Measurements from ENCODE around the gene HBB.

Gene HBB

GRCh38 chr11:5227681-5228080, 810 bp upstream of the HBB start:
- Histone ChIP-seq H3K9me3 (ENCODE audit: insufficient read depth, low read depth, low read length) (no peaks in the 10 kb centered on the region), H3K36me3 (ENCODE audit: control insufficient read depth in 1 of 2, insufficient read depth in 2 of 2, low read length in 2 of 2) (no peaks in the 10 kb centered on the region), H3K27me3 (ENCODE audit: insufficient read depth, low read length) (no peaks in the 10 kb centered on the region), H3K9ac (ENCODE audit: low read length) (no peak overlapping the region), H3K18ac (ENCODE audit: low read length) (no peak overlapping the region), H3K4ac (ENCODE audit: low read depth, low read length) (no peak overlapping the region), H2BK5ac (ENCODE audit: low read depth, low read length, poor library complexity) (no peak overlapping the region), H2BK120ac (ENCODE audit: insufficient read depth, low read length, poor library complexity) (no peak overlapping the region), H3K27ac (ENCODE audit: low read depth, low read length) (no peak overlapping the region), H3K14ac (ENCODE audit: low read length) (no peak overlapping the region), H3K23ac (ENCODE audit: low read length) (no peak overlapping the region), H3K4me1 (ENCODE audit: control insufficient read depth in 1 of 2, insufficient read depth in 2 of 2, low read length in 2 of 2) (no peaks in the 10 kb centered on the region), H4K12ac (ENCODE audit: low read depth, low read length) (no peak overlapping the region), H2BK12ac (ENCODE audit: low read length) (no peak overlapping the region), H4K91ac (ENCODE audit: low read depth, low read length) (no peak overlapping the region), H3K4me2 (ENCODE audit: low read length) (no peak overlapping the region), H3K4me3 (ENCODE audit: low read depth, low read length) (no peak overlapping the region), H2AFZ (ENCODE audit: insufficient read depth, low read length, poor library complexity) (no peak overlapping the region), H4K8ac (ENCODE audit: low read depth, low read length) (no peak overlapping the region), H3K79me1 (ENCODE audit: low read length) (no peaks in the 10 kb centered on the region), H3K79me2 (ENCODE audit: control insufficient read depth, insufficient read depth, low read length, poor library complexity) (no peaks in the 10 kb centered on the region), H2AK5ac (ENCODE audit: low read length) (no peak overlapping the region)
- no CpG with 5 or more reads among the region's 1 CpG for WGBS (ENCODE audit: extremely low coverage, insufficient coverage, insufficient read length)
- no peak for DNase-seq

GRCh38 chr11:5225480-5225871, 1.4 kb downstream of the HBB start:
- WGBS (ENCODE audit: extremely low coverage, insufficient coverage, insufficient read length) = no CpG with 5 or more reads among the region's 2 CpGs
- no peak overlapping the region for H4K91ac ChIP-seq (ENCODE audit: low read depth, low read length)
- no peak overlapping the region for H4K8ac ChIP-seq (ENCODE audit: low read depth, low read length)
- no peak overlapping the region for H2BK12ac ChIP-seq (ENCODE audit: low read length)
- H4K12ac ChIP-seq (ENCODE audit: low read depth, low read length) = no peak overlapping the region
- H3K27me3 ChIP-seq (ENCODE audit: insufficient read depth, low read length) = no peaks in the 10 kb centered on the region
- no peak overlapping the region for H3K4me3 ChIP-seq (ENCODE audit: low read depth, low read length)
- no peak overlapping the region for H2BK120ac ChIP-seq (ENCODE audit: insufficient read depth, low read length, poor library complexity)
- no peak overlapping the region for H3K18ac ChIP-seq (ENCODE audit: low read length)
- no peaks in the 10 kb centered on the region for H3K79me2 ChIP-seq (ENCODE audit: control insufficient read depth, insufficient read depth, low read length, poor library complexity)
- H3K79me1 ChIP-seq (ENCODE audit: low read length) = no peaks in the 10 kb centered on the region
- no peak overlapping the region for H2AK5ac ChIP-seq (ENCODE audit: low read length)
- H3K23ac ChIP-seq (ENCODE audit: low read length) = no peak overlapping the region
- peaks cover 2% of the 10 kb centered on the region for H3K9me3 ChIP-seq (ENCODE audit: insufficient read depth, low read depth, low read length)
- no peak overlapping the region for H2AFZ ChIP-seq (ENCODE audit: insufficient read depth, low read length, poor library complexity)
- no peak overlapping the region for H3K9ac ChIP-seq (ENCODE audit: low read length)
- H3K14ac ChIP-seq (ENCODE audit: low read length) = no peak overlapping the region
- H3K27ac ChIP-seq (ENCODE audit: low read depth, low read length) = no peak overlapping the region
- H3K4me1 ChIP-seq (ENCODE audit: control insufficient read depth in 1 of 2, insufficient read depth in 2 of 2, low read length in 2 of 2) = no peaks in the 10 kb centered on the region
- no peak overlapping the region for H2BK5ac ChIP-seq (ENCODE audit: low read depth, low read length, poor library complexity)
- no peak overlapping the region for H3K4me2 ChIP-seq (ENCODE audit: low read length)
- no peak for DNase-seq
- H3K36me3 ChIP-seq (ENCODE audit: control insufficient read depth in 1 of 2, insufficient read depth in 2 of 2, low read length in 2 of 2) = no peaks in the 10 kb centered on the region
- H3K4ac ChIP-seq (ENCODE audit: low read depth, low read length) = no peak overlapping the region

GRCh38 chr11:5224538-5225479, 2.1 kb downstream of the HBB start:
- H3K79me1 ChIP-seq (ENCODE audit: low read length) = no peaks in the 10 kb centered on the region
- no peak overlapping the region for H2AK5ac ChIP-seq (ENCODE audit: low read length)
- H4K91ac ChIP-seq (ENCODE audit: low read depth, low read length) = no peak overlapping the region
- no peak overlapping the region for H4K12ac ChIP-seq (ENCODE audit: low read depth, low read length)
- H3K18ac ChIP-seq (ENCODE audit: low read length) = no peak overlapping the region
- H3K36me3 ChIP-seq (ENCODE audit: control insufficient read depth in 1 of 2, insufficient read depth in 2 of 2, low read length in 2 of 2) = no peaks in the 10 kb centered on the region
- no peak overlapping the region for H3K4ac ChIP-seq (ENCODE audit: low read depth, low read length)
- no CpG with 5 or more reads among the region's 6 CpGs for WGBS (ENCODE audit: extremely low coverage, insufficient coverage, insufficient read length)
- no peak overlapping the region for H3K4me2 ChIP-seq (ENCODE audit: low read length)
- no peak overlapping the region for H3K4me3 ChIP-seq (ENCODE audit: low read depth, low read length)
- H3K4me1 ChIP-seq (ENCODE audit: control insufficient read depth in 1 of 2, insufficient read depth in 2 of 2, low read length in 2 of 2) = no peaks in the 10 kb centered on the region
- no peak overlapping the region for H2BK5ac ChIP-seq (ENCODE audit: low read depth, low read length, poor library complexity)
- H3K79me2 ChIP-seq (ENCODE audit: control insufficient read depth, insufficient read depth, low read length, poor library complexity) = no peaks in the 10 kb centered on the region
- H3K23ac ChIP-seq (ENCODE audit: low read length) = no peak overlapping the region
- H3K14ac ChIP-seq (ENCODE audit: low read length) = no peak overlapping the region
- peaks cover 2% of the 10 kb centered on the region for H3K9me3 ChIP-seq (ENCODE audit: insufficient read depth, low read depth, low read length)
- H3K27ac ChIP-seq (ENCODE audit: low read depth, low read length) = no peak overlapping the region
- H2BK120ac ChIP-seq (ENCODE audit: insufficient read depth, low read length, poor library complexity) = no peak overlapping the region
- no peak overlapping the region for H2BK12ac ChIP-seq (ENCODE audit: low read length)
- no peak for DNase-seq
- H3K9ac ChIP-seq (ENCODE audit: low read length) = no peak overlapping the region
- no peak overlapping the region for H4K8ac ChIP-seq (ENCODE audit: low read depth, low read length)
- H2AFZ ChIP-seq (ENCODE audit: insufficient read depth, low read length, poor library complexity) = no peak overlapping the region
- no peaks in the 10 kb centered on the region for H3K27me3 ChIP-seq (ENCODE audit: insufficient read depth, low read length)

GRCh38 chr11:5223686-5224085, 3.2 kb downstream of the HBB start:
- Histone ChIP-seq H4K91ac (ENCODE audit: low read depth, low read length) (no peak overlapping the region), H2BK120ac (ENCODE audit: insufficient read depth, low read length, poor library complexity) (no peak overlapping the region), H3K23ac (ENCODE audit: low read length) (no peak overlapping the region), H3K27me3 (ENCODE audit: insufficient read depth, low read length) (no peaks in the 10 kb centered on the region), H3K79me1 (ENCODE audit: low read length) (no peaks in the 10 kb centered on the region), H4K8ac (ENCODE audit: low read depth, low read length) (no peak overlapping the region), H2BK5ac (ENCODE audit: low read depth, low read length, poor library complexity) (no peak overlapping the region), H3K18ac (ENCODE audit: low read length) (no peak overlapping the region), H3K4ac (ENCODE audit: low read depth, low read length) (no peak overlapping the region), H3K79me2 (ENCODE audit: control insufficient read depth, insufficient read depth, low read length, poor library complexity) (no peaks in the 10 kb centered on the region), H3K4me2 (ENCODE audit: low read length) (no peak overlapping the region), H3K36me3 (ENCODE audit: control insufficient read depth in 1 of 2, insufficient read depth in 2 of 2, low read length in 2 of 2) (no peaks in the 10 kb centered on the region), H2AFZ (ENCODE audit: insufficient read depth, low read length, poor library complexity) (no peak overlapping the region), H3K9me3 (ENCODE audit: insufficient read depth, low read depth, low read length) (peaks cover 2% of the 10 kb centered on the region), H2AK5ac (ENCODE audit: low read length) (no peak overlapping the region), H3K4me3 (ENCODE audit: low read depth, low read length) (no peak overlapping the region), H3K9ac (ENCODE audit: low read length) (no peak overlapping the region), H3K27ac (ENCODE audit: low read depth, low read length) (no peak overlapping the region), H3K14ac (ENCODE audit: low read length) (no peak overlapping the region), H3K4me1 (ENCODE audit: control insufficient read depth in 1 of 2, insufficient read depth in 2 of 2, low read length in 2 of 2) (no peaks in the 10 kb centered on the region), H2BK12ac (ENCODE audit: low read length) (no peak overlapping the region), H4K12ac (ENCODE audit: low read depth, low read length) (no peak overlapping the region)
- no peak for DNase-seq
- no CpG with 5 or more reads among the region's 1 CpG for WGBS (ENCODE audit: extremely low coverage, insufficient coverage, insufficient read length)

Measured in trophoblast cell (in vitro differentiated cells and primary cell).